ENCODE results near the gene RFXAP. TPM values are rescaled to one million over a fixed set of nuclear protein-coding genes. Genes with fewer than 3 reads are reported as not detected.

Gene RFXAP
- polyA plus RNA-seq, 1 of the 3 experiments (the other 2 are of a cell fraction), result 4.1 TPM

- H3K4me1 ChIP-seq (ENCODE audit: control insufficient read depth in 1 of 2, insufficient read depth in 2 of 2, low read depth in 1 of 2, low read length in 1 of 2), result no peaks in the 10 kb centered on the region
- H3K36me3 ChIP-seq (replicated peaks in 1 of 2; ENCODE audit: control insufficient read depth in 1 of 2, insufficient read depth in 2 of 2, low read length in 1 of 2), result no peaks in the 10 kb centered on the region
- H2AFZ ChIP-seq (ENCODE audit: low read depth), result no peak overlapping the region
- H3K27me3 ChIP-seq (ENCODE audit: insufficient read depth), result no peaks in the 10 kb centered on the region
- no peak overlapping the region for H3K4me3 ChIP-seq (ENCODE audit: low read depth in 2 of 2, low read length in 1 of 2)
- no peaks in the 10 kb centered on the region for H3K9me3 ChIP-seq
- H3K9ac ChIP-seq, result no peak overlapping the region
- no peak overlapping the region for H3K27ac ChIP-seq (ENCODE audit: low read depth in 2 of 2, low read length in 1 of 2)
- ChIA-PET CTCF (interaction anchor here (0.8 to 1.6 kb wide), 2 partner anchors 8 to 51 kb away, joined by 5 to 7 read pairs; no protein-coding TSS in a partner anchor), POLR2A (no interaction called here)
- H3K9me2 ChIP-seq, result no peaks in the 10 kb centered on the region
- no peaks in the 10 kb centered on the region for H4K20me1 ChIP-seq (ENCODE audit: insufficient read depth)
- DNase-seq, result no peak
- H3K4me2 ChIP-seq, result no peak overlapping the region
- WGBS (ENCODE audit: low lambda C conversion rate), result 75% methylated on average over 2 of the region's 2 CpGs
- TF ChIP-seq USF1 (IDR thresholded peaks at IDR 0.05; ENCODE audit: borderline replicate concordance, low read depth), result no peak
- TF ChIP-seq CTCF (IDR thresholded peaks at IDR 0.05), result no peak
- TF ChIP-seq RXRA (IDR thresholded peaks at IDR 0.05; ENCODE audit: borderline replicate concordance, low read depth), result no peak
- no peak for TF ChIP-seq ZBTB33 (IDR thresholded peaks at IDR 0.05; ENCODE audit: borderline replicate concordance, low read depth)
- TF ChIP-seq EZH2phosphoT487 (IDR thresholded peaks at IDR 0.05; ENCODE audit: borderline replicate concordance, low read depth), result no peak
- no peak for TF ChIP-seq JUND (IDR thresholded peaks at IDR 0.05)
- TF ChIP-seq POLR2AphosphoS5 (IDR thresholded peaks at IDR 0.05; ENCODE audit: low read depth, low read length), result no peak
- no peak for TF ChIP-seq SIN3A (IDR thresholded peaks at IDR 0.05; ENCODE audit: borderline replicate concordance, low read depth, low read length)
- TF ChIP-seq NRF1 (IDR thresholded peaks at IDR 0.05; ENCODE audit: low read depth, low read length), result no peak
- no peak for TF ChIP-seq NFIC (IDR thresholded peaks at IDR 0.05; ENCODE audit: borderline replicate concordance)
- no peak for TF ChIP-seq MXI1 (IDR thresholded peaks at IDR 0.05; ENCODE audit: low read depth, low read length)
- no peak for TF ChIP-seq CHD2 (IDR thresholded peaks at IDR 0.05; ENCODE audit: low read length, partially characterized antibody)
- TF ChIP-seq TCF12 (IDR thresholded peaks at IDR 0.05), result no peak
- TF ChIP-seq MEF2A (IDR thresholded peaks at IDR 0.05; ENCODE audit: borderline replicate concordance, low read depth), result no peak
- TF ChIP-seq FOXM1 (IDR thresholded peaks at IDR 0.05; ENCODE audit: low read depth), result no peak
- TF ChIP-seq EP300 (IDR thresholded peaks at IDR 0.05; ENCODE audit: borderline replicate concordance in 1 of 2, low read depth in 1 of 2, low read length in 1 of 2), result no peak
- no peak for TF ChIP-seq PBX3 (IDR thresholded peaks at IDR 0.05)
- no peak for TF ChIP-seq FOSL2 (IDR thresholded peaks at IDR 0.05; ENCODE audit: borderline replicate concordance, low read depth)
- no peak for TF ChIP-seq RAD21 (IDR thresholded peaks at IDR 0.05; ENCODE audit: low read length)
- TF ChIP-seq SMC3 (IDR thresholded peaks at IDR 0.05; ENCODE audit: low read depth, low read length), result no peak
- H3F3A ChIP-seq (replicated peaks; ENCODE audit: insufficient read depth), result no peaks in the 10 kb centered on the region
- H3K79me2 ChIP-seq (ENCODE audit: insufficient read depth), result no peaks in the 10 kb centered on the region
Measured at GRCh38 chr13:36807616-36808015, 11.4 kb upstream of the RFXAP start.
